AG08396 (cell line): ENCODE data around the gene TMEM178B.

ENCODE experiments used
- DNase-seq: peaks from one replicate; pipeline ENCODE4 v3.0.0; 2012; ENCODE audit warnings: low spot score, mixed read lengths

The TMEM178B gene

GRCh38 chr7:141430455-141431139 is 356.7 kb downstream of the TMEM178B start:
- DNase-seq: no peak

- no peak for DNase-seq
Observed at GRCh38 chr7:141431140-141431479, 357.2 kb downstream of the TMEM178B start.

- DNase-seq: no peak
Observed at GRCh38 chr7:141431711-141432110, 357.8 kb downstream of the TMEM178B start.

GRCh38 chr7:141433698-141434097 is 359.8 kb downstream of the TMEM178B start:
- DNase-seq: no peak

- no peak for DNase-seq
Observed at GRCh38 chr7:141436139-141436538, 362.3 kb downstream of the TMEM178B start.

- no peak for DNase-seq
Observed at GRCh38 chr7:141436575-141437075, 362.8 kb downstream of the TMEM178B start.

- no peak for DNase-seq
Observed at GRCh38 chr7:141439164-141439563, 365.3 kb downstream of the TMEM178B start.

- DNase-seq: no peak
Observed at GRCh38 chr7:141439776-141440175, 365.9 kb downstream of the TMEM178B start.

- no peak for DNase-seq
Observed at GRCh38 chr7:141441837-141442627, 368.2 kb downstream of the TMEM178B start.

- DNase-seq: no peak
Observed at GRCh38 chr7:141442781-141443180, 368.9 kb downstream of the TMEM178B start.

- DNase-seq: no peak
Observed at GRCh38 chr7:141444961-141445360, 371.1 kb downstream of the TMEM178B start.

GRCh38 chr7:141451232-141451631 is 377.4 kb downstream of the TMEM178B start:
- no peak for DNase-seq

- DNase-seq: no peak
Observed at GRCh38 chr7:141452911-141453310, 379.0 kb downstream of the TMEM178B start.

GRCh38 chr7:141454338-141454737 is 380.5 kb downstream of the TMEM178B start:
- DNase-seq: no peak

GRCh38 chr7:141455723-141456122 is 381.9 kb downstream of the TMEM178B start:
- no peak for DNase-seq

GRCh38 chr7:141456298-141456697 is 382.4 kb downstream of the TMEM178B start:
- no peak for DNase-seq

- no peak for DNase-seq
Observed at GRCh38 chr7:141456711-141457110, 382.8 kb downstream of the TMEM178B start.

GRCh38 chr7:141460781-141461715 is 387.2 kb downstream of the TMEM178B start:
- no peak for DNase-seq

- DNase-seq: no peak
Observed at GRCh38 chr7:141461924-141462323, 388.1 kb downstream of the TMEM178B start.

GRCh38 chr7:141462958-141463357 is 389.1 kb downstream of the TMEM178B start:
- no peak for DNase-seq

GRCh38 chr7:141463986-141464385 is 390.1 kb downstream of the TMEM178B start:
- no peak for DNase-seq

GRCh38 chr7:141464551-141464950 is 390.7 kb downstream of the TMEM178B start:
- no peak for DNase-seq
